Thoracic aorta (tissue), 2 donors: ENCODE results near the gene PITPNC1. TPM values are rescaled to one million over a fixed set of nuclear protein-coding genes. Genes with fewer than 3 reads are reported as not detected.

Experiments used
- ATAC-seq: fragments of 150-250 bp; one replicate; pipeline ENCODE4 v1.8.0; 2017; ENCODE audit warnings: low read depth; ENCODE audit not compliant: insufficient number of reproducible peaks, low FRiP score
- DNase-seq: peaks from one replicate; pipeline ENCODE4 v3.0.0-alpha.2; 2020; ENCODE audit warnings: low spot score
- H3K27ac ChIP-seq, 2 donors: fragments of 200-600 bp; sonication (generic); 1 replicate in 1 of 2; 2 replicates in 1 of 2; pipeline ENCODE4 v1.5.1; 2016; ENCODE audit warnings: mild to moderate bottlenecking in 2 of 2, moderate library complexity in 2 of 2
- H3K27me3 ChIP-seq: fragments of 200-600 bp; sonication (generic); replicated peaks from 2 replicates; pipeline ENCODE4 v1.6.0; 2016; ENCODE audit warnings: mild to moderate bottlenecking; ENCODE audit not compliant: insufficient read depth
- H3K36me3 ChIP-seq: fragments of 200-600 bp; sonication (generic); one replicate; pipeline ENCODE4 v1.5.1; 2016
- H3K4me1 ChIP-seq, 2 donors: fragments of 200-600 bp; sonication (generic); 1 replicate in 1 of 2; 2 replicates in 1 of 2; pipeline versions ENCODE4 v1.5.1 to v1.6.0; 2016; ENCODE audit warnings: low read depth in 2 of 2, mild to moderate bottlenecking in 1 of 2; ENCODE audit not compliant: control insufficient read depth in 1 of 2
- H3K4me3 ChIP-seq: fragments of 200-600 bp; sonication (generic); 2 replicates; pipeline ENCODE4 v1.5.1; 2016; ENCODE audit warnings: mild to moderate bottlenecking
- H3K9me3 ChIP-seq: fragments of 200-600 bp; sonication (generic); 2 replicates; pipeline ENCODE4 v1.5.1; 2016
- total RNA-seq, 2 donors: library from RNA; depleted of rRNA; stranded (reverse); fragments of >200 nt; gene quantifications; one replicate each; pipeline versions ENCODE4 v1.1.0 to v1.2.3, GENCODE V29; 2016
- TF ChIP-seq, protein P1 (sequence below): fragments of 200-600 bp; sonication (generic); IDR thresholded peaks from one replicate; pipeline ENCODE4 v1.5.1; 2019; ENCODE audit warnings: antibody characterized with exemption

PITPNC1 gene
- total RNA-seq, 2 donors from 2014 or later: 8.4 to 28.8 TPM

DNA sequence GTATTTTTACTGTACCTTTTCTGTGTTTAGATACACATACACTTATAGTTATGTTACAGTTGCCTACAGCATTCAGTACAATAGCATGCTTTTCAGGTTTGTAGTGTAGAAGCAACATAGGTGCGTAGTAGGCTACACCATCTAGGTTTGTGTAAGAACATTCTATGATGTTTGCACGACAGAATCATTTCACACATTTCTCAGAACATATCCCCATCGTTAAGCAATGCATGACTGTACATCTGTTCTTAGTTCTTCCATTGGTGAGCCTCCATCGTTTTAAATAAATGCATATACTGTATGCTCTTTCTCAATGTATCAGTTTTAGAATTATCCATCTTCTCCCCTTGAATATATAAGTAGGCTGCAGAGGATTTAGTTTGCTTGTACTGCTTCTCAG is 122.6 kb downstream of the PITPNC1 start:
- H3K4me3 ChIP-seq: no peak overlapping the region
- H3K9me3 ChIP-seq: no peaks in the 10 kb centered on the region
- no peak overlapping the region for H3K27ac ChIP-seq
- no peak for ATAC-seq
- H3K4me1 ChIP-seq: no peaks in the 10 kb centered on the region
- H3K27me3 ChIP-seq: no peaks in the 10 kb centered on the region
- no peak for DNase-seq
- TF ChIP-seq, protein P1, sequence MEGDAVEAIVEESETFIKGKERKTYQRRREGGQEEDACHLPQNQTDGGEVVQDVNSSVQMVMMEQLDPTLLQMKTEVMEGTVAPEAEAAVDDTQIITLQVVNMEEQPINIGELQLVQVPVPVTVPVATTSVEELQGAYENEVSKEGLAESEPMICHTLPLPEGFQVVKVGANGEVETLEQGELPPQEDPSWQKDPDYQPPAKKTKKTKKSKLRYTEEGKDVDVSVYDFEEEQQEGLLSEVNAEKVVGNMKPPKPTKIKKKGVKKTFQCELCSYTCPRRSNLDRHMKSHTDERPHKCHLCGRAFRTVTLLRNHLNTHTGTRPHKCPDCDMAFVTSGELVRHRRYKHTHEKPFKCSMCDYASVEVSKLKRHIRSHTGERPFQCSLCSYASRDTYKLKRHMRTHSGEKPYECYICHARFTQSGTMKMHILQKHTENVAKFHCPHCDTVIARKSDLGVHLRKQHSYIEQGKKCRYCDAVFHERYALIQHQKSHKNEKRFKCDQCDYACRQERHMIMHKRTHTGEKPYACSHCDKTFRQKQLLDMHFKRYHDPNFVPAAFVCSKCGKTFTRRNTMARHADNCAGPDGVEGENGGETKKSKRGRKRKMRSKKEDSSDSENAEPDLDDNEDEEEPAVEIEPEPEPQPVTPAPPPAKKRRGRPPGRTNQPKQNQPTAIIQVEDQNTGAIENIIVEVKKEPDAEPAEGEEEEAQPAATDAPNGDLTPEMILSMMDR: no peak
- H3K36me3 ChIP-seq: no peaks in the 10 kb centered on the region

DNA sequence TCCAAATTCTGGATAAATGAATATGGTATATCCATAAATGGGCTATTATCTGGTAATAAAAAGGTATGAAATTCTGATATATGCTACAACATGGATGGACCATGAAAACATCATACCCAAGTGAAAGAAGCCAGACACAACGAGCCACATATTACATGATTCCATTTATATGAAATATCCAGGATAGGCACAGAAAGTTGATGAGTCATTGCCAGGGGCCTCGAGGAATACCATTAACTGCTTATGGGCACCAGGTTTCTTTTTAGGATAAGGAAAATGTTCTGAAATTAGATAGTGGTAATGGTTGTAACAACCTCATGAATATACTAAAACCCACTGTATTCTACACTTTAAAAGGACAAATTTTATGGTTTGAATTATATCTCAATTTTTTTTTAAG is 123.2 kb downstream of the PITPNC1 start:
- Histone ChIP-seq H3K4me1 (no peaks in the 10 kb centered on the region), H3K9me3 (no peaks in the 10 kb centered on the region), H3K27me3 (no peaks in the 10 kb centered on the region), H3K4me3 (no peak overlapping the region), H3K36me3 (no peaks in the 10 kb centered on the region), H3K27ac (no peak overlapping the region)
- TF ChIP-seq, protein P1: no peak
- ATAC-seq: no peak
- no peak for DNase-seq

DNA sequence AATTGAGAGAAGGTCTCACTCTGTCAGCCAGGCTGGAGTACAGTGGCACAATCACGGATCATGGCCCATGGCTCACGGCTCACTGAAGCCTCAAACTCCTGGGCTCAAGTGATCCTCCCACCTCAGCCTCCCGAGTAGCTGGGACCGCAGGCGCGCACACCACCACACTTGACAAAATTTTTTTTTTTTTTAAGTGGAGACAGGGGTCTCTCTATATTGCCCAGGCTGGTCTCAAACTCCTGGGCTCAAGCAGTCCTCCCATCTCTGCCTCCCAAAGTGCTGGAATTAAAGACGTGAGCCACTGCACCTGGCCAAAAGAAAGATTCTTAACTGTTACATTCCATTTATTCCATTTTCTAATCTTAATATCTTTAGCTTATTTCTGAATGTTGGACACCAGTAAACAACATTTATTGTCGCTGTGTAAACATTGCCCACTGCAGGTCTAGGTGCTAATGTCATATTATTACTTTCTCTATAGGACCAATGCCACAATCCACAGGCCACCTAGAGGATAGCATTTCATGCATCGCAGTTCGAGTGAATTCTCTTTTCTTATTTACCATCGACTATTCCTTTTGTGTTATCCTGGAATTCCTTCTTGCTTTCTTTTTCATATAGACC is 123.7 kb downstream of the PITPNC1 start:
- H3K4me3 ChIP-seq: no peak overlapping the region
- DNase-seq (no peak), ATAC-seq (no peak)

DNA sequence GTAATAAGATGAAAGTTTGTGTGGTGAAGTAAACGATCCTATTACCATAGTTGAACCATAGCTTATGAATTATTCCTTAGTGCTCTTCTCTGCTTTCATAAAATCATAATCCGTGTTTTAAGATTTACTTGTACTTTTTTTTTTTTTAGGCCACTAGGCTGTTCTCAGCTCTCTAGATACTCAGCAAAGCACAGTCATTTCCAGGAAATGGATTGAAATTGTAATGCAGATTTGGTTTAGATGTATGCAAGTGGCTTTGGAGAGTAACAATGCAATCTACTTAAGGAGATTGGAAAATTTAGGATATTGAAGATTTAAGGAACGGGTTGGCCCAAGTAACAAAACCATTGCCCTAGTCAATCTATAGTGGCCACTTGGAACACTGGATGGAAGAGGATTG is 125.1 kb downstream of the PITPNC1 start:
- H3K27me3 ChIP-seq: no peaks in the 10 kb centered on the region
- H3K27ac ChIP-seq: no peak overlapping the region
- ATAC-seq: no peak
- H3K4me3 ChIP-seq: no peak overlapping the region
- H3K9me3 ChIP-seq: no peaks in the 10 kb centered on the region
- H3K36me3 ChIP-seq: no peaks in the 10 kb centered on the region
- TF ChIP-seq, protein P1: no peak
- no peak for DNase-seq
- no peaks in the 10 kb centered on the region for H3K4me1 ChIP-seq

More for the DNA sequence above, 123.7 kb downstream of the PITPNC1 start:
- TF ChIP-seq, protein P1: no peak
- Histone ChIP-seq H3K27me3 (no peaks in the 10 kb centered on the region), H3K36me3 (no peaks in the 10 kb centered on the region), H3K27ac (no peak overlapping the region), H3K4me1 (no peaks in the 10 kb centered on the region), H3K9me3 (no peaks in the 10 kb centered on the region)

DNA sequence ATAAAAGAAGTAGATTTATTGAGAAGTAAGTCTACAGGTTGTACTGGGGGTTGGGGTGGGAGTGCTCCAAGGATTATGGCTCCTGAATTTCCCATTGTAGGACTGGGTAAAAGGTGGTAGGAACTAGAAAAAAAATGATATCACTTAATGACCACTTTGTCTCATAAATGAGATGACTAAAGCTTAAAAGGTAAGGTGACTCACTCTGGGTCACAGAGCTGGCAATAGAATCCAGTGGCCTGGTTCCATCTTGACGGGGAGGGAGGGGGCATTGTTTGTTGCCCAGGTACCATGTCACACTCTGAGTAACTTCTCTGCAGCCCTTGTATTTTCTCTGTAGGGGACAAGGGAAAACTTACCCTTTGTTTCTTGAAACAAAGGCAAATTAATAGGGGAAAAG is 126.1 kb downstream of the PITPNC1 start:
- H3K27me3 ChIP-seq: no peaks in the 10 kb centered on the region
- DNase-seq (no peak), ATAC-seq (no peak)
- no peak overlapping the region for H3K4me3 ChIP-seq
- H3K4me1 ChIP-seq: no peaks in the 10 kb centered on the region
- TF ChIP-seq, protein P1: no peak
- H3K36me3 ChIP-seq: no peaks in the 10 kb centered on the region
- H3K27ac ChIP-seq: no peak overlapping the region
- no peaks in the 10 kb centered on the region for H3K9me3 ChIP-seq
